Keratinocyte (primary cell): ENCODE results near the gene USP16. TPM values are rescaled to one million over a fixed set of nuclear protein-coding genes. Genes with fewer than 3 reads are reported as not detected.

Experiments
- DNase-seq: peaks from one replicate; pipeline ENCODE4 v3.0.0-alpha.2; 2011; ENCODE audit warnings: low read depth, missing footprints, low spot score
- FAIRE-seq: peaks from 2 replicates; lab custom pipeline; 2011; peaks lifted over from hg19 to GRCh38; lab: Jason Lieb, UNC
- H2AFZ ChIP-seq: 2 replicates; pipeline ENCODE4 v1.6.0; 2012; ENCODE audit warnings: low read length, control low read depth, inconsistent platforms; ENCODE audit not compliant: control insufficient read depth
- H3K27ac ChIP-seq: 2 replicates; pipeline ENCODE4 v1.5.1; 2011; ENCODE audit warnings: low read length; ENCODE audit not compliant: control insufficient read depth, insufficient read depth
- H3K27me3 ChIP-seq: 3 replicates; pipeline ENCODE4 v1.6.0; 2011; ENCODE audit warnings: low read length; ENCODE audit not compliant: control insufficient read depth, insufficient read depth; ENCODE audit errors: extremely low read depth
- H3K36me3 ChIP-seq, 2 experiments: 2 replicates in 1 of 2; 3 replicates in 1 of 2; pipeline ENCODE4 v1.5.1; 2011; ENCODE audit warnings: low read length in 2 of 2, mild to moderate bottlenecking in 1 of 2; ENCODE audit not compliant: control insufficient read depth in 2 of 2, insufficient read depth in 2 of 2; ENCODE audit errors: extremely low read depth in 1 of 2
- H3K4me1 ChIP-seq: 3 replicates; pipeline ENCODE4 v1.5.1; 2011; ENCODE audit warnings: low read length; ENCODE audit not compliant: control insufficient read depth, insufficient read depth; ENCODE audit errors: extremely low read depth
- H3K4me2 ChIP-seq: 3 replicates; pipeline ENCODE4 v1.6.0; 2011; ENCODE audit warnings: low read depth, low read length; ENCODE audit not compliant: control insufficient read depth, insufficient read depth; ENCODE audit errors: extremely low read depth
- H3K4me3 ChIP-seq, 3 experiments: fragments of 200-600 bp in 1 of 3; sonication (generic) in 1 of 3; 2 replicates in 2 of 3; 3 replicates in 1 of 3; pipeline ENCODE4 v1.5.1; 2011 to 2016; ENCODE audit warnings: low read length in 3 of 3, mild to moderate bottlenecking in 3 of 3, control low read depth in 2 of 3, inconsistent platforms in 1 of 3, low read depth in 1 of 3, mixed read lengths in 1 of 3, mixed run types in 1 of 3, moderate library complexity in 1 of 3; ENCODE audit not compliant: control insufficient read depth in 2 of 3, insufficient read depth in 2 of 3; ENCODE audit errors: extremely low read depth in 1 of 3
- H3K79me2 ChIP-seq: 2 replicates; pipeline ENCODE4 v1.6.0; 2012; ENCODE audit warnings: low read length; ENCODE audit not compliant: control insufficient read depth, insufficient read depth
- H3K9ac ChIP-seq: 3 replicates; pipeline ENCODE4 v1.6.0; 2011; ENCODE audit warnings: low read length; ENCODE audit not compliant: control insufficient read depth, insufficient read depth; ENCODE audit errors: extremely low read depth
- H3K9me1 ChIP-seq: 3 replicates; pipeline ENCODE4 v1.6.0; 2011; ENCODE audit warnings: low read length; ENCODE audit not compliant: control insufficient read depth, insufficient read depth; ENCODE audit errors: extremely low read depth
- H3K9me3 ChIP-seq: 2 replicates; pipeline ENCODE4 v1.5.1; 2012; ENCODE audit warnings: low read depth, low read length; ENCODE audit not compliant: control insufficient read depth
- H4K20me1 ChIP-seq: 3 replicates; pipeline ENCODE4 v1.6.0; 2011; ENCODE audit warnings: low read length; ENCODE audit not compliant: control insufficient read depth, insufficient read depth; ENCODE audit errors: extremely low read depth
- EZH2 ChIP-seq: IDR thresholded peaks from one replicate; pipeline ENCODE4 v1.6.1; 2012; ENCODE audit warnings: inconsistent platforms, mild to moderate bottlenecking, low read length, moderate library complexity
- dilution Hi-C: fragments of 300-500 bp; cut with MboI; formaldehyde crosslinking; loops from one replicate; pipeline ENCODE4 v1.7.0; 2020; ENCODE audit warnings: low sequenced_read_pairs; ENCODE audit not compliant: extremely low pct_ligation_motif_present
- polyA plus RNA-seq, 5 experiments: library from polyadenylated mRNA; depleted of rRNA in 3 of 5; stranded (reverse) in 3 of 5; stranded (forward) in 1 of 5; unstranded in 1 of 5; fragments of >200 nt; gene quantifications; 1 replicate in 1 of 5; 2 replicates in 3 of 5; 3 replicates in 1 of 5; pipeline versions ENCODE4 v1.2.1 to v1.2.3, GENCODE V29; 2011 to 2012; ENCODE audit warnings: missing spikeins in 2 of 5, low read depth in 1 of 5, low replicate concordance in 1 of 5
- TF ChIP-seq, protein P1 (sequence below), 3 experiments: IDR thresholded peaks in 1 of 3; conservative IDR thresholded peaks in 1 of 3; optimal IDR thresholded peaks in 1 of 3; 2 replicates in 2 of 3; 3 replicates in 1 of 3; pipeline versions ENCODE3 to v1.5.1; 2011; ENCODE audit warnings: low read length in 3 of 3, mild to moderate bottlenecking in 3 of 3, moderate library complexity in 2 of 3, control low read depth in 1 of 3, inconsistent platforms in 1 of 3; ENCODE audit not compliant: insufficient read depth in 2 of 3; ENCODE audit errors: extremely low read depth in 1 of 3

Gene USP16
- polyA plus RNA-seq, 1 donor (not counting 4 experiments of a cell fraction or from before 2014, with no cell fraction given) = 26.7 TPM

DNA sequence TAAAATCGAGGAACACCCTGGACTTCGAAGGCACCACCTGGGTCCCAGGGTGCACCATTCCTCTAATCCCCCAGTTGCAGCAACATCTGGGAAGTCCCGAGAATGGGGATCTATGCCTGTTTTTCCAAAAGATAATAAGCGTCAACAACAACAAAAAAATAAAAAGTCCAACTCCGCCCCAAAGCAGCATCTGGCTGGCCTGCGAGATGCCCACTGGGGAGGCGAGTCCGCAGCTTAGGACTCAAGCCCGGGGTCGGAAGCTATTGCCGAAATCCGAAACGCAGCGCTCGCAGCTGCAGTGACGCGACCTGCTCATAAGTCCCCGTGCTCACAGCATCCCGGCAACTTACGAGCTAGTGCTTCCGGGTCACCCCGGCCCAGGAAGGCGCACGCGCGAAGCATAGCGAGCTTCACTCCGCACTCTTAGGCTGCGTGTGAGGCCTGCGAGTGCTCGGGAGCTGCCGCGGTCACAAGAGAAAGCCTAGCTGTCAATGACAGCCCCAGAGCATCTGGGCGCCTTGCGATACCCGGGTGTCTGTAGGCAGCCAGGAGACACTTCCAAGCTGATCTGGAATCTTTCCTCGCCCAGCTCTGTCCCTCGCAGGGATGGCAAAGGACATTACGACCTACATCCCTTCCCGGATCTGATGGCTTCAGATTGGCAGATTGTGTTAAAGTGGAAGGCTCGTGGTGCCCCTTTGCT is 21.9 kb upstream of the USP16 start:
- H3K9ac ChIP-seq = peak overlapping the region; percentile 97
- peak; percentile 73 for DNase-seq
- dilution Hi-C loops = no loop called here
- no peaks in the 10 kb centered on the region for H3K9me3 ChIP-seq
- peak; percentile 92 for FAIRE-seq
- peak overlapping the region; percentile 96 for H2AFZ ChIP-seq
- peak overlapping the region; percentile 95 for H3K4me2 ChIP-seq
- H4K20me1 ChIP-seq = no peaks in the 10 kb centered on the region
- peak overlapping the region; percentile 95 for H3K27ac ChIP-seq
- H3K79me2 ChIP-seq = no peaks in the 10 kb centered on the region
- H3K27me3 ChIP-seq = no peaks in the 10 kb centered on the region
- peak overlapping the region; percentile 51 to 95 (median 81) for H3K4me3 ChIP-seq
- TF ChIP-seq, protein P1, sequence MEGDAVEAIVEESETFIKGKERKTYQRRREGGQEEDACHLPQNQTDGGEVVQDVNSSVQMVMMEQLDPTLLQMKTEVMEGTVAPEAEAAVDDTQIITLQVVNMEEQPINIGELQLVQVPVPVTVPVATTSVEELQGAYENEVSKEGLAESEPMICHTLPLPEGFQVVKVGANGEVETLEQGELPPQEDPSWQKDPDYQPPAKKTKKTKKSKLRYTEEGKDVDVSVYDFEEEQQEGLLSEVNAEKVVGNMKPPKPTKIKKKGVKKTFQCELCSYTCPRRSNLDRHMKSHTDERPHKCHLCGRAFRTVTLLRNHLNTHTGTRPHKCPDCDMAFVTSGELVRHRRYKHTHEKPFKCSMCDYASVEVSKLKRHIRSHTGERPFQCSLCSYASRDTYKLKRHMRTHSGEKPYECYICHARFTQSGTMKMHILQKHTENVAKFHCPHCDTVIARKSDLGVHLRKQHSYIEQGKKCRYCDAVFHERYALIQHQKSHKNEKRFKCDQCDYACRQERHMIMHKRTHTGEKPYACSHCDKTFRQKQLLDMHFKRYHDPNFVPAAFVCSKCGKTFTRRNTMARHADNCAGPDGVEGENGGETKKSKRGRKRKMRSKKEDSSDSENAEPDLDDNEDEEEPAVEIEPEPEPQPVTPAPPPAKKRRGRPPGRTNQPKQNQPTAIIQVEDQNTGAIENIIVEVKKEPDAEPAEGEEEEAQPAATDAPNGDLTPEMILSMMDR (optimal IDR thresholded peaks at IDR 0.05 in 1 of 3, IDR thresholded peaks at IDR 0.05 in 1 of 3, conservative IDR thresholded peaks at IDR 0.05 in 1 of 3; ENCODE audit: extremely low read depth in 1 of 3, insufficient read depth in 2 of 3, low read length in 3 of 3) = no peak
- no peak for TF ChIP-seq EZH2
- H3K36me3 ChIP-seq = no peaks in the 10 kb centered on the region
- H3K4me1 ChIP-seq = peaks cover 7% of the 10 kb centered on the region
- no peaks in the 10 kb centered on the region for H3K9me1 ChIP-seq

DNA sequence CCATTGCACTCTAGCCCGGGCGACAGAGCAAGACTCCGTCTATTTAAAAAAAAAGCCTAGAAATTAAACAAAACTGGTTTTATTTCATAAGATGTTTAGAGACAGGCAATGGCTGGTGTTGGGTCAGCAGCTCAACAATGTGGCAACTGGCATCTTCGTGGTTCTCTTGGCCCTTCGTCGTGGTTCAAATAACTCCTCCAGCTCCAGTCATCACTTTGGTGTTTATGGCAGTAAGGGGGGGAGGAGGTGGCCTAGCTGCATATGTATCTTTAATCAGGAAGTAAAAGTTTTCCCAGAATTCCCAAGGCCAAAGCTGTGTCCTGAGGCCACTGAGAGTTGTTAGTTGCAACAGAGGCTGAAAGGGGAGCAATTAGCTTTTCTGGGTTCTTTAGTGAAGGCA is 18.8 kb upstream of the USP16 start:
- FAIRE-seq = no peak
- Histone ChIP-seq H3K79me2 (no peaks in the 10 kb centered on the region), H3K27me3 (no peaks in the 10 kb centered on the region), H3K4me3 (no peak overlapping the region), H3K4me1 (peaks cover 7% of the 10 kb centered on the region), H3K27ac (no peak overlapping the region), H4K20me1 (no peaks in the 10 kb centered on the region), H3K4me2 (no peak overlapping the region), H2AFZ (no peak overlapping the region), H3K36me3 (peaks cover 0 to 2% of the 10 kb centered on the region in 2 experiments), H3K9me1 (no peaks in the 10 kb centered on the region), H3K9ac (no peak overlapping the region), H3K9me3 (no peaks in the 10 kb centered on the region)
- TF ChIP-seq, protein P1 (optimal IDR thresholded peaks at IDR 0.05 in 1 of 3, IDR thresholded peaks at IDR 0.05 in 1 of 3, conservative IDR thresholded peaks at IDR 0.05 in 1 of 3; ENCODE audit: extremely low read depth in 1 of 3, insufficient read depth in 2 of 3, low read length in 3 of 3) = no peak
- no peak for TF ChIP-seq EZH2
- dilution Hi-C loops = no loop called here
- DNase-seq = no peak
